ENCODE measurements around the gene AKAP8L.
"Not testable (repeated sequence)": the region's sequence is repeated elsewhere in the genome, so short reads cannot be mapped to it uniquely, and the experiment has no call there.

Gene AKAP8L

DNA sequence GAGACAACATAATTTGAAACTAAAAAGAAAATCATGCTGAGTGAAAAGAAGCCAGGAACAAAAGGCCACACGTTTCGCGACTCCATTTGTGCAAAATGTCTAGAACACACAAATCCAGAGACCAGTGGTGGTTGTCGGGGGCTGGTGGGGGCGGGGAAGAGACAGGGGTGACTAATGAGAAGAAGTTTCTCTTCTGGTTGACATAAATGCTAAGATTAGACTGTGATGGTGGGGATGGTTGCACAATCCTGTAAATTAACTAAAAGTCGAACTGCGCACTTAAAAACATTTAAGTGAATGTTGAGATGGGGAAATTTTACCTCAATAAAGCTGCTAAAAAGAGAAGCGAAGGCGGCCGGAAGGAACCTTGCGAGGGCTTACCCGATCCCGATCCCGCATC is 46.3 kb downstream of the AKAP8L start:
- Histone ChIP-seq H3K9me3 (ENCODE audit: control insufficient read depth, low read length) (no peaks in the 10 kb centered on the region), H3K9ac (ENCODE audit: low read length) (no peak overlapping the region), H3K4me1 (ENCODE audit: control insufficient read depth, insufficient read depth, low read length) (peaks cover 30% of the 10 kb centered on the region), H3K4me3 (ENCODE audit: low read length) (no peak overlapping the region), H3K36me3 (ENCODE audit: control insufficient read depth, insufficient read depth, low read length, severe bottlenecking) (peaks cover 61% of the 10 kb centered on the region), H3K27me3 (replicated peaks; ENCODE audit: control insufficient read depth, insufficient read depth, low read length) (no peaks in the 10 kb centered on the region)
- no peak for DNase-seq (ENCODE audit: low read depth)

DNA sequence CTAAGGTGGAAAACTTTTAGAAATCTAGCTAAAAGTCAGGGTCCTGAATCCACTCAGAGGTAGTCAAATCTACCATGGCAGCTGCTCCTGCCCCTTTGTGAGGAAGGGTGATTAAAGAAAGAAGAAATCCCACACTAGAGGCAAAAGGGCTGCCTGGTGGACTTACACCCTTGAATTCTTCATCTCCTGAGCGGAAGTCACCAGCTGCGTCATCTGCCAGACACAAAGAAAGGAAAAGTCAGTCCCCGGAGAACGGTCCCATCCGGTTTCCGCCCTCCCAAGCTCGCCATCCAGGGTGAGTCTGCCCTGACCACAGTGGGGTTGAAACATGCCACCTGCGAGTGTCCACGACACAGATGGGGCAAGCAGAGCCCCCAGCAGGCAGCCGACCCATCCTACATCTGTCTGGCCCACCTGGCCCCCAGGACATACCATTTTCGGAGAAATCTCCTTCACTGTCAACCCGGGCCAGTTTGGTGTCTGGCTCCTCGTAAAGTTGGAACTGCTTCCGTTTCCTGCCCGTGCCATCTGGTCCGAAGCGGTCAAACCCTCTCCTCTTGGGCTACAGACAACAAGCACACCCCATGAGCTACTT is 46.9 kb downstream of the AKAP8L start:
- no peak for DNase-seq (ENCODE audit: low read depth)
- no peak overlapping the region for H3K9ac ChIP-seq (ENCODE audit: low read length)
- no peaks in the 10 kb centered on the region for H3K27me3 ChIP-seq (replicated peaks; ENCODE audit: control insufficient read depth, insufficient read depth, low read length)
- H3K4me1 ChIP-seq (ENCODE audit: control insufficient read depth, insufficient read depth, low read length) = peaks cover 24% of the 10 kb centered on the region
- H3K36me3 ChIP-seq (ENCODE audit: control insufficient read depth, insufficient read depth, low read length, severe bottlenecking) = peaks cover 67% of the 10 kb centered on the region
- no peak overlapping the region for H3K4me3 ChIP-seq (ENCODE audit: low read length)
- no peaks in the 10 kb centered on the region for H3K9me3 ChIP-seq (ENCODE audit: control insufficient read depth, low read length)

DNA sequence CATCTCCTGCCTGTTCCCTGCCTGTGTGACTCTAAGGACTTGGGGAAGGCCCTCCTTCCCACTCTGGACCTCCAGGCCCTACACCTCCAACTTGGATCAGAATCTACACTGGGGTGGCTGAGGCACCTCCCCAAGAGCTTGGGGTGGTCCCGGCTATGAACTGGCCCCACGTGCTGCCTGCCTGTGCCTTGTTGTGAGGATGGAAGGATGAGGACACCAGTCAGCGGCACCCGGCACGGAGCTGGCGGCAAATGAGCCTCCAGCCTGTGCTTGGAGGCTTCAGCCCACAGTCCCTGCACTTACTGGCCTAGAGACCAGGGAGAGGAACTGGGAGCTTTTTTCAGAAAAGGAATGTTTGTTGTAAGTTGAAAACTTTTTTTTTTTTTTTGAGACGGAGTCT is 47.7 kb downstream of the AKAP8L start:
- H3K36me3 ChIP-seq (ENCODE audit: control insufficient read depth, insufficient read depth, low read length, severe bottlenecking) = peaks cover 71% of the 10 kb centered on the region
- no peak overlapping the region for H3K9ac ChIP-seq (ENCODE audit: low read length)
- no peaks in the 10 kb centered on the region for H3K9me3 ChIP-seq (ENCODE audit: control insufficient read depth, low read length)
- peaks cover 18% of the 10 kb centered on the region for H3K4me1 ChIP-seq (ENCODE audit: control insufficient read depth, insufficient read depth, low read length)
- DNase-seq (ENCODE audit: low read depth) = no peak
- no peaks in the 10 kb centered on the region for H3K27me3 ChIP-seq (replicated peaks; ENCODE audit: control insufficient read depth, insufficient read depth, low read length)
- no peak overlapping the region for H3K4me3 ChIP-seq (ENCODE audit: low read length)

DNA sequence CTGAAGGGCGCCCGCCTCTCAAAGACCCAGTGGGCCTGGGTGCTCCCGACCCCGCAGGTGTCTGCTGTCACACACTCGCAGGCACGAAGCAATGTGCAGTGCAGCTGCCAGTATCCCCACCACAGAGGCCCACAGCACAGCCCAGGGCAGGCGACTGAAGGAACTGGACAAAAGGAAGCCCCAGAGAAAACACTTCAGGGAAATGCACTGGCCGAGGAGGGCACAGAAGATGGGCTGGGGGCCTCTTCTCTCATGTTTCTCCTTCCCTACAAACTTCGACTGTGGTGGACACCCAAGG is 49.2 kb downstream of the AKAP8L start:
- Histone ChIP-seq H3K9ac (ENCODE audit: low read length) (no peak overlapping the region), H3K4me1 (ENCODE audit: control insufficient read depth, insufficient read depth, low read length) (peaks cover 11% of the 10 kb centered on the region), H3K27me3 (replicated peaks; ENCODE audit: control insufficient read depth, insufficient read depth, low read length) (no peaks in the 10 kb centered on the region), H3K9me3 (ENCODE audit: control insufficient read depth, low read length) (no peaks in the 10 kb centered on the region), H3K4me3 (ENCODE audit: low read length) (no peak overlapping the region), H3K36me3 (ENCODE audit: control insufficient read depth, insufficient read depth, low read length, severe bottlenecking) (peaks cover 87% of the 10 kb centered on the region)
- no peak for DNase-seq (ENCODE audit: low read depth)

DNA sequence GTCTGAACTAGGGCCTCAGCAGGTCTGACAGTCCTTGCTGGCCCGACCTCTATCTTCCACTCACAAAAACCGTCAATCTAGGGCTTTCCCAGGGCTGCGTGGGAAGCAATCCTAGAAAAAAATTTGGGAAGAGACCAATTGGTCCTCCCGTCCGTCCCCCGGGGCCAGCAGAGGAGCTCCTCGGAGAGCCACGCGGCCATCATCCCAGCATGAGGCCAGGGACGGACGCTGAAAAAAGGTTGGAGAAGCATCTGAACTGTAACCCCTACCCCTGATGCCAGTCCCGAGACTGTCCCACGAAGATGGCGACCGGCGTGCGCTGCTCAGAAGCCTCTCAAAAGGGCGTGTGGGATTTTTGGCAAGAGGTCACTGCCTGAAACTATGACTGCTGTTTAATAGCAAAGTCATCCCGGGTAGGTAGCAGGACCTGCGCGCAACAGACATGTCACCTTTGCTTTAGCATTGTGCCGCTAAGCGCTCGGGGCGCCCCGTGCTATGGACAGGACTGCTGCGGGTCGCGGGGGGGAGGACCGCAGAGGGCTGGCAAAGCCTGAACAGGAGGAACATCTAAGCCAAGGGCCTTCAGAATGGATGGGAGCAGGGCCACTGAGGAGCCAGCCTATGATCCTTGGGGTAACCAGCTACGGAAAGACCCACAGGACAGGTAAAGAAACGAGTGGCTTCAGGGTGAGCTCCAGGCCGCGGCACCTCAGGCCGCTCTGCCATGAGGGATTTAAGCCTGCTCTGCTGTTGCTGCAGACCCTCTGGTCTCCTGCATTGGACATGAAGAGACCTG is 49.8 kb downstream of the AKAP8L start:
- Histone ChIP-seq H3K27me3 (replicated peaks; ENCODE audit: control insufficient read depth, insufficient read depth, low read length) (no peaks in the 10 kb centered on the region), H3K9me3 (ENCODE audit: control insufficient read depth, low read length) (no peaks in the 10 kb centered on the region), H3K4me3 (ENCODE audit: low read length) (no peak overlapping the region), H3K4me1 (ENCODE audit: control insufficient read depth, insufficient read depth, low read length) (peaks cover 6% of the 10 kb centered on the region), H3K36me3 (ENCODE audit: control insufficient read depth, insufficient read depth, low read length, severe bottlenecking) (peaks cover 87% of the 10 kb centered on the region), H3K9ac (ENCODE audit: low read length) (no peak overlapping the region)
- DNase-seq (ENCODE audit: low read depth) = no peak

DNA sequence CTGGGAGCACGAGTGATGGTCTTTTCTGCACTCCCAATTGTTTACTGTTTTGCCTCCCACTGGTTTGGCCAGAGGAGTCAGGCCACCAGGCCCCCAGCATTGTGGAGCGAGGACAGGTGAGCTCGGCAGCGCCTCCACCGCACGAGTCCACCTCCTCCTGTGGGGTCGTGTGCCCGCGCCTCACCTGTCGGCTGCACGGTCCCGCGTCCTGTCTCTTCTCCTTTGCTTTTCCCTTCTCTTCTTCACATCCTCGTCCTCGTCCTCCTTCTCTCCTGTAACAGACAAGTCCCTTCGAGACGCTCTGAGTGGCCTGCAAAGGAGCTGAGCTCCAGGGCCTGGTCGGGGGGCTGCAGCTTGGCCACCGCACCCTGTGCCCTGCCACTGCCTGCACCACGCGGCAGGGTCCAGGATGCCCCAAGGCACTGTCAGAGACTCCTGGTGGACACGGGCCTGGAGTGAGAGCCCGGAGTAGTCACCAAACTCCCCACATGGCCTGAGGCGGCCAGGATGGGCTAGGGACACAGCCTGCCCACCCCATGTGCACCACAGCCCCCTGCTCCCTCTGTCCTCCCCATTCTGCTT is 50.6 kb downstream of the AKAP8L start:
- no peak overlapping the region for H3K9ac ChIP-seq (ENCODE audit: low read length)
- H3K4me1 ChIP-seq (ENCODE audit: control insufficient read depth, insufficient read depth, low read length) = peaks cover 5% of the 10 kb centered on the region
- no peaks in the 10 kb centered on the region for H3K27me3 ChIP-seq (replicated peaks; ENCODE audit: control insufficient read depth, insufficient read depth, low read length)
- H3K9me3 ChIP-seq (ENCODE audit: control insufficient read depth, low read length) = no peaks in the 10 kb centered on the region
- H3K4me3 ChIP-seq (ENCODE audit: low read length) = no peak overlapping the region
- no peak for DNase-seq (ENCODE audit: low read depth)
- peaks cover 83% of the 10 kb centered on the region for H3K36me3 ChIP-seq (ENCODE audit: control insufficient read depth, insufficient read depth, low read length, severe bottlenecking)

DNA sequence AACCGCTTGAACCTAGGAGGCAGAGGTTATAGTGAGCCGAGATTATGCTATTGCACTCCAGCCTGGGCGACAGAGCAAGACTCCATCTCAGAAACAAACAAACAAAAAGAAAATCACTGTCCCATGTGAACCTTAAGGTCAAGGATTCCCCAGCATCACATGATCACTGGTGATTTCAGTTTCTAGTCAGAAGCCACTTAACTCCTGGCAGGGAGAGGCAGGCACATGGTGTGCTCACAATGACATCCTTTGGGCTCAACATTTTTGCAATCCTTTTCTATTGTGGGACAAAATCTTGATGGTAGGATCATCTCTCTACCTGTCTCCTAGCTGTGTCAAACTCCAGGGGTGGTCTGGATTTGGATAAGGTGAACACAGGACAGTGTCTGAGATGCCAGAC is 51.3 kb downstream of the AKAP8L start:
- DNase-seq (ENCODE audit: low read depth) = no peak
- H3K9ac ChIP-seq (ENCODE audit: low read length) = no peak overlapping the region
- H3K36me3 ChIP-seq (ENCODE audit: control insufficient read depth, insufficient read depth, low read length, severe bottlenecking) = peaks cover 76% of the 10 kb centered on the region
- H3K27me3 ChIP-seq (replicated peaks; ENCODE audit: control insufficient read depth, insufficient read depth, low read length) = no peaks in the 10 kb centered on the region
- no peaks in the 10 kb centered on the region for H3K9me3 ChIP-seq (ENCODE audit: control insufficient read depth, low read length)
- no peak overlapping the region for H3K4me3 ChIP-seq (ENCODE audit: low read length)
- H3K4me1 ChIP-seq (ENCODE audit: control insufficient read depth, insufficient read depth, low read length) = peaks cover 5% of the 10 kb centered on the region

DNA sequence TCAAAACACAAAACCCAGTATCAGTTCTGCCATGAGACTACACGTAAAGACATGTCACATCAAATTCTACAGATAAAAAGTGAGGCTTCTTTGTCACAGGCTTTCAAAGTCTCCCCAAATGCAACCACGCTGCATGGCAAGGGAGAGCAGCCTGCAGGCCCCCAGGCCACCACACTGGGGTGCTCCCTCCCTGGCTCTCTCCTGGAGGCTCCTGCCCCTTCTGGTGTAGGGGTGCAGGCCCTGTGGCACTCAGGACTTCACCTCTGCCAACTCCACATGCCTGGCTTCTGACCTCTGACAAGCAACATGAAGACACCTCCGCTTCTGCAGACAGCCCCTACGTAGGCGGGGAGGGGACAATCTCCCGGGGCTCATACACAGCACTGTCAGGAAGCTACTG is 53.5 kb downstream of the AKAP8L start:
- Histone ChIP-seq H3K9me3 (ENCODE audit: control insufficient read depth, low read length) (no peaks in the 10 kb centered on the region), H3K4me3 (ENCODE audit: low read length) (no peak overlapping the region), H3K36me3 (ENCODE audit: control insufficient read depth, insufficient read depth, low read length, severe bottlenecking) (peaks cover 74% of the 10 kb centered on the region), H3K27me3 (replicated peaks; ENCODE audit: control insufficient read depth, insufficient read depth, low read length) (no peaks in the 10 kb centered on the region), H3K4me1 (ENCODE audit: control insufficient read depth, insufficient read depth, low read length) (peaks cover 5% of the 10 kb centered on the region), H3K9ac (ENCODE audit: low read length) (no peak overlapping the region)
- DNase-seq (ENCODE audit: low read depth) = no peak

DNA sequence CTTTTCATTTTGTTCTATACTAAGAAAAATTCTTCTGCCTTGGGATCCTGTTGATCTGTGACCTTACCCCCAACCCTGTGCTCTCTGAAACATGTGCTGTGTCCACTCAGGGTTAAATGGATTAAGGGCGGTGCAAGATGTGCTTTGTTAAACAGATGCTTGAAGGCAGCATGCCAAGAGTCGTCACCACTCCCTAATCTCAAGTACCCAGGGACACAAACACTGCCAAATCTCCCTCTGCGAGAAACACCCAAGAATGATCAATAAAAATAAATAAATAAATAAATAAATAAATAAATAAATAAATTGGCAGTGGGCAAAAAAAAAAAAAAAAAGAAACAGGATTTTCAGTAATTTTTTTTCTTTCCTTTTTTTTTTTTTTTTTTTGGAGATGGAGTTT is 55.0 kb downstream of the AKAP8L start:
- Histone ChIP-seq H3K4me1 (ENCODE audit: control insufficient read depth, insufficient read depth, low read length) (peaks cover 12% of the 10 kb centered on the region), H3K36me3 (ENCODE audit: control insufficient read depth, insufficient read depth, low read length, severe bottlenecking) (peaks cover 72% of the 10 kb centered on the region)
- not testable (repeated sequence) for H3K27me3 ChIP-seq (replicated peaks; ENCODE audit: control insufficient read depth, insufficient read depth, low read length); H3K9ac ChIP-seq (ENCODE audit: low read length); H3K4me3 ChIP-seq (ENCODE audit: low read length); DNase-seq (ENCODE audit: low read depth); H3K9me3 ChIP-seq (ENCODE audit: control insufficient read depth, low read length)

DNA sequence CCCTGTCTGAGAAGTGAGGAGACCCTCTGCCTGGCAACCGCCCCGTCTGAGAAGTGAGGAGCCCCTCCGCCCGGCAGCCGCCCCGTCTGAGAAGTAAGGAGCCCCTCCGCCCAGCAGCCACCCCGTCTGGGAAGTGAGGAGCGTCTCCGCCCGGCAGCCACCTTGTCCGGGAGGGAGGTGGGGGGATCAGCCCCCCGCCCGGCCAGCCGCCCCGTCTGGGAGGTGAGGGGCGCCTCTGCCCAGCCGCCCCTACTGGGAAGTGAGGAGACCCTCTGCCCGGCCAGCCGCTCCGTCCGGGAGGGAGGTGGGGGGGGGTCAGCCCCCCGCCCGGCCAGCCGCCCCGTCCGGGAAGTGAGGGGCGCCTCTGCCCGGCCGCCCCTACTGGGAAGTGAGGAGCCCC is 55.7 kb downstream of the AKAP8L start:
- H3K9me3 ChIP-seq (ENCODE audit: control insufficient read depth, low read length); H3K27me3 ChIP-seq (replicated peaks; ENCODE audit: control insufficient read depth, insufficient read depth, low read length); H3K4me3 ChIP-seq (ENCODE audit: low read length); H3K9ac ChIP-seq (ENCODE audit: low read length); DNase-seq (ENCODE audit: low read depth): not testable (repeated sequence)
- Histone ChIP-seq H3K36me3 (ENCODE audit: control insufficient read depth, insufficient read depth, low read length, severe bottlenecking) (peaks cover 72% of the 10 kb centered on the region), H3K4me1 (ENCODE audit: control insufficient read depth, insufficient read depth, low read length) (peaks cover 15% of the 10 kb centered on the region)

DNA sequence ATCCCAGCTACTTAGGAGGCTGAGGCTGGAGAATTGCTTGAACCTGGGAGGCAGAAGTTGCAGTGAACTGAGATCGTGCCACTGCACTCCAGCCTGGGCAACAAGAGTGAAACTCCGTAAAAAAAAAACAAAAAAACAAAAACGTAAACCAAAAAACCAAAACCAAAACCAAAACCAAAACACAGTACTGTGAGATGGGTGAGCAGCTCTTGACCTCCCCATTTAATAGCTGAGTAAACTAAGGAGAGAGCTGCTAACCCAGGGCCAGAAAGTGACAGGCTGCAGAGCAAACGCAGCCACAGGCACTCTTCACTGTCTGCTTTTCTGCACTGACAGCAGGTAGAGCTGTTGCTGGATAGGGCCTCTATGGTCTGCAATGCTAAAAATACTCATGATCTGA is 58.8 kb downstream of the AKAP8L start:
- Histone ChIP-seq H3K4me1 (ENCODE audit: control insufficient read depth, insufficient read depth, low read length) (peaks cover 11% of the 10 kb centered on the region), H3K36me3 (ENCODE audit: control insufficient read depth, insufficient read depth, low read length, severe bottlenecking) (peaks cover 71% of the 10 kb centered on the region)
- H3K9me3 ChIP-seq (ENCODE audit: control insufficient read depth, low read length); H3K9ac ChIP-seq (ENCODE audit: low read length); H3K4me3 ChIP-seq (ENCODE audit: low read length); H3K27me3 ChIP-seq (replicated peaks; ENCODE audit: control insufficient read depth, insufficient read depth, low read length); DNase-seq (ENCODE audit: low read depth): not testable (repeated sequence)
